AG09309 (cell line): Measurements from ENCODE around the gene SEPHS1.

Experiments
- DNase-seq: peaks from one replicate; pipeline ENCODE4 v3.0.0-alpha.2; 2010; ENCODE audit warnings: low read depth
- H3K4me3 ChIP-seq: 2 replicates; pipeline ENCODE4 v1.5.1; 2011; ENCODE audit warnings: mild to moderate bottlenecking, low read depth, low read length, moderate library complexity; ENCODE audit not compliant: control insufficient read depth
- TF ChIP-seq, protein P1 (sequence below): IDR thresholded peaks from 2 replicates; pipeline ENCODE4 v1.5.1; 2011; ENCODE audit warnings: mild to moderate bottlenecking, low read depth, low read length, inconsistent platforms; ENCODE audit not compliant: insufficient read depth, control insufficient read depth; ENCODE audit errors: missing control alignments

SEPHS1 gene

DNA sequence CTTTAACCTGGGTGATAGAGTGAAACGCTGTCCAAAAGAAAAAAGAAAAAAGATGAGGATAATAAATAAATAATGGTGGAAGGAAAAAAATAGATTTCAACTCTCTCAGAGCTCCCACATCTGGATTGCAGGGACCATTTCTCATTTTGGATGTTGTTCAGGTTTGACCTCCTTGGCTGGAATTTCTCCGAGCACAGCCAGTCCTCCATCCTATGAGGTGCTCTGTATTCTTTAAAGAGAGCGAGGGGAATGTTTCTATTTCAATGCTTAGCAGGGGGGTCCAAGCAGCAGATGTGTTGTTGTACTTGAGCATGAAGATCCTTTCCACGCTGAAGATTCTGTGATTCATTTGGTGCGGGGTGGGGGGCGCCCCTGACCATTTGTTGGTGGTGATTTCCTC lies 17.7 kb upstream of the SEPHS1 start:
- TF ChIP-seq, protein P1, sequence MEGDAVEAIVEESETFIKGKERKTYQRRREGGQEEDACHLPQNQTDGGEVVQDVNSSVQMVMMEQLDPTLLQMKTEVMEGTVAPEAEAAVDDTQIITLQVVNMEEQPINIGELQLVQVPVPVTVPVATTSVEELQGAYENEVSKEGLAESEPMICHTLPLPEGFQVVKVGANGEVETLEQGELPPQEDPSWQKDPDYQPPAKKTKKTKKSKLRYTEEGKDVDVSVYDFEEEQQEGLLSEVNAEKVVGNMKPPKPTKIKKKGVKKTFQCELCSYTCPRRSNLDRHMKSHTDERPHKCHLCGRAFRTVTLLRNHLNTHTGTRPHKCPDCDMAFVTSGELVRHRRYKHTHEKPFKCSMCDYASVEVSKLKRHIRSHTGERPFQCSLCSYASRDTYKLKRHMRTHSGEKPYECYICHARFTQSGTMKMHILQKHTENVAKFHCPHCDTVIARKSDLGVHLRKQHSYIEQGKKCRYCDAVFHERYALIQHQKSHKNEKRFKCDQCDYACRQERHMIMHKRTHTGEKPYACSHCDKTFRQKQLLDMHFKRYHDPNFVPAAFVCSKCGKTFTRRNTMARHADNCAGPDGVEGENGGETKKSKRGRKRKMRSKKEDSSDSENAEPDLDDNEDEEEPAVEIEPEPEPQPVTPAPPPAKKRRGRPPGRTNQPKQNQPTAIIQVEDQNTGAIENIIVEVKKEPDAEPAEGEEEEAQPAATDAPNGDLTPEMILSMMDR: no peak
- DNase-seq: no peak
- no peak overlapping the region for H3K4me3 ChIP-seq

DNA sequence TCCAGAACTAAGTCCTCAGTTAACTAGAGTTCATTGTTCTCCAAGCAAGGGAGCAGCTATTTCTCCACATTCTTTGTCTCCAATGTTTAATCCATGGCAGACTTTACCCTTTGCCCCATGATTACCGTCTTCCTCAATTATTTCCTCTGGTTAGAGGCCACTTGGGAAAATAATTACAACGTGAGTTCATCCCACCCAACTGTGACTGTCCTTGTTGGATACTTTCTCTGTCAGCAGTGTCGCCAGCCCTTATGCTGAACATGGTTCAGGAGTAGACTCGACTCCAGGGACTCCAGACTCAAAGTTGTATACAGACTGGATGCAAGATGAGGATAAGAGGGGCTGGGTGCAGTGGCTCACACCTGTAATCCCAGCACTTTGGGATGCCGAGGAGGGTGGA lies 17.1 kb upstream of the SEPHS1 start:
- TF ChIP-seq, protein P1: no peak
- no peak overlapping the region for H3K4me3 ChIP-seq
- no peak for DNase-seq

DNA sequence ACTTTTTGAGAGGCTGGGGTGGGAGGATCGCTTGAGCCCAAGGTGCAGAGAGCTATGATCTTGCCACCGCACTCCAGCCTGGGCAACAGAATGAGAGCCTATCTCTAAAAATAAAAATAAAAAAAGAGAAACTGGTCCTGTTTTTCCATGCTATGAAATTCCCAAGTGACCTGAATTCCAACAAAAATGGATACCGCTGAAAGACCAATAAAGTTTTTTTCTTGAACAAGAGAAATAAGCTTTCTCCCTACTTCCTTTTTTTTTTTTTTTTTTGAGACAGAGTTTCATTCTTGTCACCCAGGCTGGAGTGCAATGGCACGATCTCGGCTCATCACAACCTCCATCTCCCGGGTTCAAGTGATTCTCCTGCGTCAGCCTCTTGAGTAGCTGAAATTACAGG lies 12.5 kb upstream of the SEPHS1 start:
- TF ChIP-seq, protein P1: no peak
- no peak overlapping the region for H3K4me3 ChIP-seq
- no peak for DNase-seq

DNA sequence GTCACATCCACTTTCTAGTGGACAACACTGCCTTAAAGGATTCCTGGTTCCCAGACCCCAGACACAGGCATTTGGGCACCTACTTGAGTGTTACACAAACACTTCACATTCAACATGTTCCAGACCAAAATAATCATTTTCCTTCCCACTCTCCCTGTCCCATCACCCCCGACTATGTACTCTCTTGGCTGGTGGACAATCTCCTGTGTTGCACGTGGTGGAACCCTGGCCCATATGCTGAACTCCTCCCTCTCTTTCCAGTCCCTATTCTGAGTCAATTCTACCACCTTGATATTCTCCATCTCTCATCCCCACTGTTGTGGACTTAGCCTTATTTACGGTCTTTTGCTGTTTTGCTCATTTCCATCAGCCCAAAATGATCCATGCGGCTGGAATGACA lies 8.3 kb upstream of the SEPHS1 start:
- TF ChIP-seq, protein P1: no peak
- H3K4me3 ChIP-seq: no peak overlapping the region
- no peak for DNase-seq

DNA sequence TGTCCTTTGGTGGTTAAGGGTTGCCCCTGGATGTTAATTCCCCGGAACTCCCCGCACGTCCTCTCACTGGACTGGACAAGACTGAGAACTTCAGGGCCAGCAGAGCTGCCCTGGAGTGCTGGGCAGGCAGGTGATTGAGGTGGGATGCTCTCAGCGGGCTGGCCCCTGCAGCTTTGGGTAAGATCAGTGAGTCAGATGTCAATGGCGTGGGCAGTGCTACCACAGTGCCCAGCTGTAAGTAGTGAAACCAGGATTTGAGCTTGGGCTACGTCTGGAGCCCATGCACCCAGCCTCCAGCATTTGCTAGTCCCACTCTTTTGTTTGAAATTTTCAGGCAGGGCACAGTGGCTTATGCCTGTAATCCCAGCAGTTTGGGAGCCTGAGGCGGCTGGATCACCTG lies 6.7 kb upstream of the SEPHS1 start:
- TF ChIP-seq, protein P1: no peak

DNA sequence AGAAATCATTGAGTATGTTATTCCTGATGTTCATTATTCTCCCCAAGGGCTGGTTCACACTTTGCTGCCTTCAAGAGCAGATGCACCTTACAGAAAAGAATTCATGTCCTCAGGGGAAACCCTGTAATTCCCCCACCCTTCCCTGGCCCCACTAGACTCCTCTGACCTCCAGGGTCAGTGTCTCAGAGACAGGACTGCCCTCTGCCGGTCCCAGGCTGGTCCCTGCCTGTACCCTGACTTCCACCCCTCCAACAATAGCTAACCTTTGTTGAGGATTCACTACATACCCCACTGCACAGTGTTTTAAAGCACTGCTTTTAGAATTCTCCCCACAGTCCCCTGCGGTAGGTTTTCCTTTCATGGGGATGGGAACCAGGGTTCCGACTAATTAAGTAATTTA lies 4.4 kb upstream of the SEPHS1 start:
- H3K4me3 ChIP-seq: no peak overlapping the region
- no peak for DNase-seq
- TF ChIP-seq, protein P1: no peak

More for the DNA sequence above, 6.7 kb upstream of the SEPHS1 start:
- H3K4me3 ChIP-seq: no peak overlapping the region
- DNase-seq: no peak

DNA sequence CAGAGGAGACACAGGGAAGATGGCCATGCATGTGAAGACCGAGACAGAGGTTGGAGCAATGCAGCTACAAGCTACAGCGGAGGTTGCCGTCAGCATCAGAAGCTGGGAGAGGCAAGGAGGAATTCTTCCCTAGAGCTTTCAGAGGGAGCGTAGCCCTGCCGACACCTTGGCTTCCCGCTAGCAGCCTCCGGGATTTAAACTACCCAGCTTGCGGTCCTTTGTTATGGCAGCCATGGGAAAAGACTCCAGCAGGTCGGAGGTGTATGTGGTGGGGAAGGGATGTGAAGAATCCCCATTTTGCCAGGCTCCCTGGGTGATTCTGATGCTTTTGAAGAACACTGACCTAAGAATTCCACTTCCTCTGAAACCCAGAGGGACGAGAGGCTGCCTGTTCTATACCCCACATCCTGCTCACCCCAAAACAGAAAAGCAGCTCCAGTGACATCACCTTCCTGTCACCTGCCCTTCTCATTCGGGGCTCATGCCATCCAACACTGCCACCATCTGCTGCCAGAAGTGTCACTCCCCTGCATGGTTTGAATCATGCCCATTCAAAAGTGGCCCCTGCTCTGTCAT lies 3.3 kb upstream of the SEPHS1 start:
- no peak for DNase-seq
- TF ChIP-seq, protein P1: no peak
- H3K4me3 ChIP-seq: no peak overlapping the region
